ENCODE measurements around the gene ATP1A2.

Gene ATP1A2

DNA sequence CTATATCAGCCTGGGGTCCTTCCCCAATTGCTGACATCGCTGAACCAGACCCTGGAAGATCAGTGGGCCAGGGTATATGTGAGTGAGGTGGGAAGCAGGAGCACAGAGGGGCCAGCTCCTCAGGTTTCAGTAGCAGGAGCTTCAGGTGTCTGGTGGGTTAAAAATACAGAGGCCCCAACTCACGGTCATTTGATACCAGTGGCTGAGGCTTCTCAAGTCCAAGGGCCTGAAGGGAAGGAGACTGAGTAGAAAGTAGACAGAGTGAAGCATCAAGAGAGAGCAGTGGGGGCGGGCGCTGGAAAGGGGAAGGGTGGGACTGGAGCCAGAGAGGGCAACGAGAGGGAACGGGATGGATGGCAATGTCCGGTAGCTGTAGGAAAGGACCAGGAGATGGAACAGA, 72.8 kb downstream of the ATP1A2 start:
- H3K27me3 ChIP-seq (ENCODE audit: low read depth, low read length), result peaks cover 14% of the 10 kb centered on the region; the same call in 1 of the 2 replicates
- H3K4me3 ChIP-seq (ENCODE audit: low read length), result no peak overlapping the region
- H3K36me3 ChIP-seq (replicated peaks; ENCODE audit: low read depth, low read length), result no peaks in the 10 kb centered on the region
- H3K9me3 ChIP-seq (ENCODE audit: insufficient read depth, low read length), result no peaks in the 10 kb centered on the region
- H3K4me2 ChIP-seq (ENCODE audit: low read length), result no peak overlapping the region
- no peak overlapping the region for H3K27ac ChIP-seq (ENCODE audit: low read length)
- TF ChIP-seq, protein P1, sequence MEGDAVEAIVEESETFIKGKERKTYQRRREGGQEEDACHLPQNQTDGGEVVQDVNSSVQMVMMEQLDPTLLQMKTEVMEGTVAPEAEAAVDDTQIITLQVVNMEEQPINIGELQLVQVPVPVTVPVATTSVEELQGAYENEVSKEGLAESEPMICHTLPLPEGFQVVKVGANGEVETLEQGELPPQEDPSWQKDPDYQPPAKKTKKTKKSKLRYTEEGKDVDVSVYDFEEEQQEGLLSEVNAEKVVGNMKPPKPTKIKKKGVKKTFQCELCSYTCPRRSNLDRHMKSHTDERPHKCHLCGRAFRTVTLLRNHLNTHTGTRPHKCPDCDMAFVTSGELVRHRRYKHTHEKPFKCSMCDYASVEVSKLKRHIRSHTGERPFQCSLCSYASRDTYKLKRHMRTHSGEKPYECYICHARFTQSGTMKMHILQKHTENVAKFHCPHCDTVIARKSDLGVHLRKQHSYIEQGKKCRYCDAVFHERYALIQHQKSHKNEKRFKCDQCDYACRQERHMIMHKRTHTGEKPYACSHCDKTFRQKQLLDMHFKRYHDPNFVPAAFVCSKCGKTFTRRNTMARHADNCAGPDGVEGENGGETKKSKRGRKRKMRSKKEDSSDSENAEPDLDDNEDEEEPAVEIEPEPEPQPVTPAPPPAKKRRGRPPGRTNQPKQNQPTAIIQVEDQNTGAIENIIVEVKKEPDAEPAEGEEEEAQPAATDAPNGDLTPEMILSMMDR (IDR thresholded peaks at IDR 0.05; ENCODE audit: low read depth, low read length), result no peak
- TF ChIP-seq EZH2phosphoT487 (IDR thresholded peaks at IDR 0.05; ENCODE audit: low read depth), result no peak
- no peaks in the 10 kb centered on the region for H3K79me2 ChIP-seq (ENCODE audit: low read length)
- H3K4me1 ChIP-seq (ENCODE audit: low read length), result peaks cover 20% of the 10 kb centered on the region
- no peak overlapping the region for H3K9ac ChIP-seq (ENCODE audit: low read length)
- H2AFZ ChIP-seq (ENCODE audit: low read depth, low read length), result no peak overlapping the region
- H4K20me1 ChIP-seq (ENCODE audit: insufficient read depth, low read length), result no peaks in the 10 kb centered on the region

DNA sequence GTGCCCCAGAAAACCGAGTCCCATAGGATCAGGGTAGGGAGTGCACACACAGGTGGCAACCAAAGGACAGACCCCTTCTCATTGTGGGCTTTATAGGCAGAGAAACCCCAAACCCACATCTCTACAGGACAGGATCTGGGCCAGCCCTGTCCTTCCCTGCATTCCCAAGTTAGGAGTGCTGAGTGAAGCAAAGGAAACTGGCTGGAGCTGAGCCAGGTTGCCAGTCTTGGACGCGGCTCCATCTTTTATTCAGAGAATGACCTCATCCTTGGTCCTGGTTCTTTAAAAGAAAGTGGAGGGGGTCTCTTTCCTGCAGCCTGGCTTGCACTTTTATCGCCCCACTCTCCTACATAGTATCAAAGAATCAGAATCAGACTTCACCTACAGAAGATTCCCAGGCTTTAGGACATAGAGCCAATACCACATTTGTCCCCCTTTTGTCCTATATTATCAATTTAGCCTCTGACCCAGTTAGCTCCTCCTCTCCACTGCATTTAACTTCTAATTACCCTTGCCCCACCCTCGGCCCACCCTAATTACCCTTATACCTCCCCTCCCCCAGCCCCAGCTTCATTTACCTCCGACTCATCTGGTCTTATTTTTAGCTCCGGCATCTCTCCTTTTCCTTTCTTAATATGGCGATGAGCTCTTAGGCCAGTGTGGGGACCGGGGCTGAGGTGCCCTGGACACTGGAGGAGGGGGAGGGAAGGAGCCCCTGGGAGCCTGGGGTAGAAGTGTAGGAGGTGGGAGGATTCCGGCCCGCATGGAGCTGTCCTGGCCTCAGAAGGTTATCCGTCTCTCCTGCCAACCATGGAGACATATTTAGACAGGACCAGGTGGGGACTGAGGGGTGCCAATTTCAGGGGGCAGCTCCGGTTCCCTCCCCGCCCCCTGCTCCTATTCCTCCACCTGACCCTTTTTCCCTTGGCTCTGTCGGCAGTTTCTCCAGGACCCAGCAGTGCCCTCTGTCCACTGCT, 74.4 kb downstream of the ATP1A2 start, which contains the start of gene CASQ1:
TSS of gene CASQ1 (plus strand) at position 927 of the 977 bp plus-strand sequence. CDS start 177 bp downstream, outside the sequence.
- Histone ChIP-seq H3K9ac (ENCODE audit: low read length) (no peak within 1 kb of the TSS), H3K9me3 (ENCODE audit: insufficient read depth, low read length) (no peaks in the 10 kb centered on the region), H3K4me2 (ENCODE audit: low read length) (no peak within 1 kb of the TSS), H3K4me1 (ENCODE audit: low read length) (peaks cover 25% of the 10 kb centered on the region), H3K36me3 (replicated peaks; ENCODE audit: low read depth, low read length) (no peaks in the 10 kb centered on the region), H4K20me1 (ENCODE audit: insufficient read depth, low read length) (no peaks in the 10 kb centered on the region), H3K27me3 (ENCODE audit: low read depth, low read length) (peaks cover 14% of the 10 kb centered on the region; the same call in 1 of the 2 replicates), H3K4me3 (ENCODE audit: low read length) (no peak within 1 kb of the TSS), H3K27ac (ENCODE audit: low read length) (no peak within 1 kb of the TSS), H2AFZ (ENCODE audit: low read depth, low read length) (no peak within 1 kb of the TSS), H3K79me2 (ENCODE audit: low read length) (no peaks in the 10 kb centered on the region)
- TF ChIP-seq, protein P1 (IDR thresholded peaks at IDR 0.05; ENCODE audit: low read depth, low read length), result no peak
- TF ChIP-seq EZH2phosphoT487 (IDR thresholded peaks at IDR 0.05; ENCODE audit: low read depth), result no peak

DNA sequence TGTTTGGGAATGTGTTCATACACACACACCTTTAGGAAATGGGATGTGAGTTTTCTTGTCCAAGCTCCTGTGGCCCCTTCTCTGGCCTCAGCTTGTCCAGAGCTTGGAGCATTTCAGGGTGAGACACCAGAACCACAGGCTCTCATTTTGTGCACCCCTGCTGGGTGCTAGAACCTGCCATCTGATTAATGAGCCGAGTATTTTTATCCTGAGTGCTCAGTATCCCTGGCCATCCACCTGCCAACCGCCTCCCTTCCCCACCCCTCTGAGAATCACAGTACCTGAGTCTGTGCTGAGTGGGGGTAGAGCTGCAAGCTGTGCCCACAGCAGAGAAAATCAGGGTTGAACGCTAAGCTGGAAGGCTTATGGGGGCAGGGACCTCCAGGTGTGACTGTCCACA, 76.2 kb downstream of the ATP1A2 start:
- Histone ChIP-seq H3K36me3 (replicated peaks; ENCODE audit: low read depth, low read length) (no peaks in the 10 kb centered on the region), H3K4me2 (ENCODE audit: low read length) (no peak overlapping the region), H3K79me2 (ENCODE audit: low read length) (no peaks in the 10 kb centered on the region), H3K9me3 (ENCODE audit: insufficient read depth, low read length) (no peaks in the 10 kb centered on the region), H3K9ac (ENCODE audit: low read length) (no peak overlapping the region), H2AFZ (ENCODE audit: low read depth, low read length) (no peak overlapping the region), H4K20me1 (ENCODE audit: insufficient read depth, low read length) (no peaks in the 10 kb centered on the region), H3K27me3 (ENCODE audit: low read depth, low read length) (peaks cover 11% of the 10 kb centered on the region; the same call in 1 of the 2 replicates), H3K4me3 (ENCODE audit: low read length) (no peak overlapping the region), H3K27ac (ENCODE audit: low read length) (no peak overlapping the region), H3K4me1 (ENCODE audit: low read length) (peaks cover 32% of the 10 kb centered on the region)
- TF ChIP-seq EZH2phosphoT487 (IDR thresholded peaks at IDR 0.05; ENCODE audit: low read depth), result no peak
- TF ChIP-seq, protein P1 (IDR thresholded peaks at IDR 0.05; ENCODE audit: low read depth, low read length), result no peak

DNA sequence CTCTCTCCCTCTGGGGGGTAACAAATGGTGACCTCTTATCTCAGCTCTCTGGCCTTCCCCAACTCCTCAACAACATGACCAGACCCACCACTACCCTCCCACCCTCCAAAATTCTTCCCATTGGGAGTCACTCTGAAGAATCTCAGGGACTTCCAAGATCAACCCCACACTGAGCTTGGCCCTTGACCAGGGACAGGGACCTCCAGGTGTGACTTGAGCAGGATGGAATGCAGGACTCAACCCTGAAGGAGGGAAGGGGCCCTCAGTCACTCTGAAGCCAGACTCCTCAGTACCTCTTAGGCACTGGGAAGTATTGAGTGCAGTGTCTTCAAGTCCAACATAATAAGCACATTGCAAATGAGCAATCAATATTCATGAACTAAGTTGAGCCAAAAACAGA, 76.7 kb downstream of the ATP1A2 start:
- TF ChIP-seq, protein P1 (IDR thresholded peaks at IDR 0.05; ENCODE audit: low read depth, low read length), result no peak
- no peak for TF ChIP-seq EZH2phosphoT487 (IDR thresholded peaks at IDR 0.05; ENCODE audit: low read depth)
- Histone ChIP-seq H3K4me2 (ENCODE audit: low read length) (no peak overlapping the region), H3K4me3 (ENCODE audit: low read length) (no peak overlapping the region), H3K4me1 (ENCODE audit: low read length) (peaks cover 32% of the 10 kb centered on the region), H3K27me3 (ENCODE audit: low read depth, low read length) (peaks cover 8% of the 10 kb centered on the region; the same call in 1 of the 2 replicates), H3K9ac (ENCODE audit: low read length) (no peak overlapping the region), H4K20me1 (ENCODE audit: insufficient read depth, low read length) (no peaks in the 10 kb centered on the region), H3K9me3 (ENCODE audit: insufficient read depth, low read length) (no peaks in the 10 kb centered on the region), H3K27ac (ENCODE audit: low read length) (no peak overlapping the region), H3K36me3 (replicated peaks; ENCODE audit: low read depth, low read length) (no peaks in the 10 kb centered on the region), H2AFZ (ENCODE audit: low read depth, low read length) (no peak overlapping the region), H3K79me2 (ENCODE audit: low read length) (no peaks in the 10 kb centered on the region)

Measured in OCI-LY3 (cell line).